ENCODE results near the gene MRPL3.

DNA sequence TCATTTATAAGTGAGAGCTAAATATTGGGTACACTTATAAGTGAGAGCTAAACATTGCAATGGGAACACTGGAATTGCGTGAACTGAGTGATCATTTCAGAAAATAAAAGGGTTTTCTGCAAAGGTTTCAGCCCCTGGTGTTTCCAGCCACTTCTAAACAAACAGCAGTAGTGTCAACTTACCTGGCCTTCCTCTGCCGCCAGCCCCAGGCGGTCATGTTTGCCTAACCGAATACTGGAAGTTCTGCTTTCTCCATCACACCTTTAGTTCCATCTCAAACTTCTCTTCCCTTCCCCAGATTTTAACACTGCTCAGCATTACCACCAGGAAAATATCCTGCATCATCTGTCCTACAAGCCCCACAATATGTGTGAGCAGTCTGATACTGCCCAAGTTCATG is 58.6 kb downstream of the MRPL3 start:
- TF ChIP-seq ESRRA (CRISPR knock-in tag; IDR thresholded peaks at IDR 0.05; ENCODE audit: borderline replicate concordance) (no peak), NFYB (CRISPR knock-in tag; conservative IDR thresholded peaks at IDR 0.05; ENCODE audit: low read depth) (no peak)

Data from WTC11 (cell line).